Left ventricle myocardium inferior (tissue), 1 donor: ENCODE results near the gene NUB1. TPM values are rescaled to one million over a fixed set of nuclear protein-coding genes. Genes with fewer than 3 reads are reported as not detected.

ENCODE experiments used
- DNase-seq: peaks from one replicate; pipeline ENCODE4 v3.0.0-alpha.2; 2020
- H3K27ac ChIP-seq: fragments of 200-600 bp; replicated peaks from 2 replicates; pipeline ENCODE4 v1.8.0; 2021
- H3K27me3 ChIP-seq: fragments of 200-600 bp; 2 replicates; pipeline ENCODE4 v1.8.0; 2021; ENCODE audit warnings: low read depth
- H3K36me3 ChIP-seq: fragments of 200-600 bp; 2 replicates; pipeline ENCODE4 v1.8.0; 2021
- H3K4me1 ChIP-seq: fragments of 200-600 bp; 2 replicates; pipeline ENCODE4 v1.8.0; 2021
- H3K4me3 ChIP-seq: fragments of 200-600 bp; 2 replicates; pipeline ENCODE4 v1.8.0; 2021; ENCODE audit warnings: mild to moderate bottlenecking, moderate library complexity
- H3K9me3 ChIP-seq: fragments of 200-600 bp; replicated peaks from 2 replicates; pipeline ENCODE4 v1.8.0; 2021
- intact Hi-C: fragments of 100-400 bp; cut with micrococcal nuclease; formaldehyde crosslinking; loops from one replicate; pipeline ENCODE4 v1.11.0; 2022
- total RNA-seq: library from RNA; stranded (reverse); fragmentation: NEBNext Ultra II Directional; extraction: Animal tissue kit (Norgen Biotek cat#: 25700); gene quantifications from one replicate; pipeline ENCODE4 v1.2.1, GENCODE V29; 2021
- TF ChIP-seq, protein P1 (sequence below): fragments of 200-600 bp; IDR thresholded peaks from 2 replicates; pipeline ENCODE4 v1.8.0; 2021; ENCODE audit warnings: antibody characterized with exemption, mild to moderate bottlenecking, borderline replicate concordance
- donor health status: DM: no; HTN: yes; CAD: no; lungs with severe emphysema.

The NUB1 gene
- total RNA-seq, 1 donor from 2014 or later: 39.5 TPM

DNA sequence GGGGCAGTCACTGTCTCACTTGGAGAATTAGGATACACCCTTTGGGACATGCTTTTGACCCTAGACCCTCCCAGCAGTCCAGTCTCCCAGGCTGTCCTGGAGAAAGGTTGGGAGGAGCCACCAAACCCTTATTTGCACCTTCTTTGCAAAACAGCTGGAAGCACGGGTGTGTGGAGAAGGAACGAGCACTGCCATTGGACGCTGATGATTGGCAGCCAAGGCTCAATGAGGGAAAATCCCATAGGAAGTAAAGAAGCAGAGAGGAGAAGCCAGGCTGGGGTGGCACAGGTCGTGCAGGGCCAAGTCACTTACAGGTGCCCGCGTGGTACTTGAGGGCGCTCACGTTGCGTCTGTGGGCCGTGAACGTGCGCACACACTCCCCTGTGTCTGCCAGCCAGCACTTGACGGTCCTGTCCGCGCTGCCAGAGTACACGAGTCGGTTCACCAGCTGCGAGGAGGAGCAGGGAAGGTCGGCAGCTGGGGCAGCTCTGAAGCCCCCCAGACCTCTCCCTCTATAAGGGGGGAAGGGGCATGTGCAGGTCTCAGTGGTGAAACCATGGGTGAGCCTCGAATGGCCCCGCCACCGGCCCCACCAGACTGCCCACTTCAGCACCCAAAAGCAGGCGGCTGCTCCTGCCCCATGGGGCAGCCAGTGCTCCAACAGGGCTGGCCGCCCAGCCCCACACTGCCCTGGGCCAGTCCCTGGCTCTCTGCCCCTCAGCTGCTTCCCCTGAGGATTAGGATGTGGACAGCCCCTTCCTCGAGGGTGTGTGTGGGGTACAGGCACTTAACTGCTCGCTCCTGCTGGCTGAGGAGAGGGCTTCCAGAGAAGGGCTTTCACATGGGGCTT lies 43.4 kb downstream of the NUB1 start:
- TF ChIP-seq, protein P1, sequence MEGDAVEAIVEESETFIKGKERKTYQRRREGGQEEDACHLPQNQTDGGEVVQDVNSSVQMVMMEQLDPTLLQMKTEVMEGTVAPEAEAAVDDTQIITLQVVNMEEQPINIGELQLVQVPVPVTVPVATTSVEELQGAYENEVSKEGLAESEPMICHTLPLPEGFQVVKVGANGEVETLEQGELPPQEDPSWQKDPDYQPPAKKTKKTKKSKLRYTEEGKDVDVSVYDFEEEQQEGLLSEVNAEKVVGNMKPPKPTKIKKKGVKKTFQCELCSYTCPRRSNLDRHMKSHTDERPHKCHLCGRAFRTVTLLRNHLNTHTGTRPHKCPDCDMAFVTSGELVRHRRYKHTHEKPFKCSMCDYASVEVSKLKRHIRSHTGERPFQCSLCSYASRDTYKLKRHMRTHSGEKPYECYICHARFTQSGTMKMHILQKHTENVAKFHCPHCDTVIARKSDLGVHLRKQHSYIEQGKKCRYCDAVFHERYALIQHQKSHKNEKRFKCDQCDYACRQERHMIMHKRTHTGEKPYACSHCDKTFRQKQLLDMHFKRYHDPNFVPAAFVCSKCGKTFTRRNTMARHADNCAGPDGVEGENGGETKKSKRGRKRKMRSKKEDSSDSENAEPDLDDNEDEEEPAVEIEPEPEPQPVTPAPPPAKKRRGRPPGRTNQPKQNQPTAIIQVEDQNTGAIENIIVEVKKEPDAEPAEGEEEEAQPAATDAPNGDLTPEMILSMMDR: no peak
- Histone ChIP-seq H3K9me3 (no peaks in the 10 kb centered on the region), H3K27ac (no peak overlapping the region), H3K27me3 (peaks cover 47% of the 10 kb centered on the region), H3K4me3 (no peak overlapping the region), H3K36me3 (no peaks in the 10 kb centered on the region), H3K4me1 (peaks cover 17% of the 10 kb centered on the region)
- intact Hi-C loops: no loop called here
- DNase-seq: peak; percentile 7

DNA sequence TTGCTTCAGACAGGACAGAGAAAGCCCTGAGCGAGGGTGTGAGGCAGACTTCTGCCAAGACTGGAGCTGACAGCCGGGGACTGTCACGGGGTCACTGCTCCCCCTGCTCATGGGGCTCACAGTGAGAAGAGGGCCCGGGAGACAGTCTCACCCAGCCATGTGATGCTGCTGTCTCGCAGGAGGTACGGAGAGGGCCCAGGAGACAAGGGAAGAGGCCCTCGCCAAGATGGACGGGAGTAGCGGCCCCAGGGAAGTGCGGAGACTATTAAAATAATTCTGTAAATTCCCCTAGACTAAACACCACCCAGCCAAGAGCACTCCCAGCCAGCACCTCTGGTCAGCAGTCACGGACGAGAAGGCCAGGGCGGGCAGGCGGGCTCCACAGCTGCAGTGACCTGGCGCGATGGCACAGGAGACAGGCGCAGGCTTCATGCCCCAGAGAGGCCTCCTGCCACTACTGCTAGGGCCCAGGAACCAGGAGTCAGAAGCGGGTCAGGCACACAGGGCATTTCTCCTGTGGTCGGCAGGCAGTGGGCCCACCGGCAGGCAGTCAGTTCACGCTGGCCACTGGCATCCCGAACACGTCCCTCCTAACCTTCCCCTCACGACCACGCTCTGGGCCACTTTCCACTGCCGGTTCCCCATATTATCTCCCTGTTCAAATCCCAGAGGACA lies 44.2 kb downstream of the NUB1 start:
- intact Hi-C loops: no loop called here
- Histone ChIP-seq H3K4me3 (no peak overlapping the region), H3K36me3 (no peaks in the 10 kb centered on the region), H3K27me3 (peaks cover 47% of the 10 kb centered on the region), H3K27ac (no peak overlapping the region), H3K9me3 (no peaks in the 10 kb centered on the region), H3K4me1 (peaks cover 17% of the 10 kb centered on the region)
- TF ChIP-seq, protein P1: no peak
- DNase-seq: peak; percentile 8

DNA sequence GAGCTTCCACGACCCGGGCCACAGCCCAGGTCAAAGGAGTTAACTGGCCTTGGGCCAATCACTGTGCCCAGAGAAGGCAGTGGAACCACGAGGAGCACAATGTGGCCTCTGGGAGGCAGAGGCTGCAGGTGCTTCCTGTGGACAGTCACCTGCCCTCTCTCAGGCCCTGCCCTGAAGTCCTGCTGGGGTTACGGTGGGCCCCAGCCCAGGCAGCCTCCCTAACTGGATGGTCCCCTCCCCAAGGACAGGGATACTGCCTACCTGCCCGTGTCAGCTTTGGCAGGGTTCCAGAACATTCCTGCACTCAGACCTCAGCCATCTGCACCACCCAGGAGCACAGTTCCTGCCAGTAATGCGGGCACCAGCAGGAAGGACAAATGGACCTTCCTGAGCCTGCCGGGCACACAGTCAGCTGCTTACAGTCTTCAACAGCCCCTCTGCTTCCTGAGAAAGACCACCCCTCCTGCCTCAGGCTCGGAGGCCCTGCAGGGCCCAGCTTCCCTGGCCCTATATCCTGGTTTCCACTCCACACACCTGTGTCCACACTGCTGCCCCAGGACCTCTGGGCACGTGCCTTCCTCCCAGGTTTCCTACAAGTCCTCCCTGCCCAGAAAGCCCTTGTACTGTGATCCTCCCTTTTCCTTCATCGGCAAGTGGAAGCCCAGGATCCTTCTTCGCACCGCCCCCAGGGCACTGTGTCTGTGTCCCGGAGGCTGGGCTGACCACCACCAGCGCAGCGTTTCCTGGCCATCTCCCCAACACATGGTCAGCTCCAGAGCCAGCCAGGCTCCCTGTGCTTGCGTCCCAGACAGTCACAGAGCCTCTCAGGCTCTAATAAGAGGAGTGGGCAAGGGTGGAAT lies 44.9 kb downstream of the NUB1 start:
- intact Hi-C loops: no loop called here
- DNase-seq: peak; percentile 10
- H3K9me3 ChIP-seq: no peaks in the 10 kb centered on the region
- TF ChIP-seq, protein P1: no peak
- H3K36me3 ChIP-seq: no peaks in the 10 kb centered on the region
- no peak overlapping the region for H3K4me3 ChIP-seq
- no peak overlapping the region for H3K27ac ChIP-seq
- peaks cover 9% of the 10 kb centered on the region for H3K4me1 ChIP-seq
- peaks cover 45% of the 10 kb centered on the region for H3K27me3 ChIP-seq

DNA sequence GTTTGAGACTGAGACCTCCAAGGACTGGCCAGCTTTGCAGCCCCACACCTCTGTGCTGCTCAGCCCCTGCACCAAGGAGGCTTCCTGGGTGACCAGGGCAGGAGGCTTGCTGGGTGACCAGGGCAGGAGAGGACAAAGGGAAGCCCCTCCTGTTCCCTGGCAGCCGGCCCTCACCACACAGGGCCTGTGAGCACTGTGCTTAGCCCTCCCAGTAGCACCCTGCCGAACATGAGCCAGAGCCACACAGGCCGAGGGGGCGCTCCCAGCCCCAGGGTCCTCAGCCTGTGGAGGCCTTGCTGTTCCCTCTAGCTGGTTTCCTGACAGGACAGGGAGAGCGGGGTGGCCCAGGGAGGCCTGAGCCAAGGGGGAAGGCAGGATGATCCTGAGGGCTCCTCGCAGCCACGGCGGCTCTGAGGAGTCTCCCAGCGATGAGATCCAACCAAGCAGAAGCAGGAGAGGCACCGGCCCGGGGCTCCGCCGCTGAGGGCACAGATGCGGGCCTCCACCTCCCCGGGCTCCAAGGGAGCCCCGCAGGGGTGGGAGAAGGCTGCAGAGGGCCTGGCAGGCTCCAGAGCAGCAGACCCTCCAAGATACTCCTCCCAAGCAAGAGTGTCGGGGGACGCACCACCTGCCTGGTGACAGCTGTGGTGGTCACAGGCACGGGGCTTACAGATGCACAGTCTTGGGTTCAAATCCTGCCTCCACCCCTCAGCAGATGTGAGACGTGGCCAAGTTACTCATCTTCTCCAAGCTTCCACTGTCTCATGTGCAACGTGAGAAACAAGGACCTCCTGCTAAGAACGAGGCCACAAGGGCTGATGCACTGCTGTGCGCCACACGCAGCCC lies 45.8 kb downstream of the NUB1 start:
- peaks cover 38% of the 10 kb centered on the region for H3K27me3 ChIP-seq

More for the DNA sequence above, 45.8 kb downstream of the NUB1 start:
- Histone ChIP-seq H3K27ac (no peak overlapping the region), H3K4me3 (no peak overlapping the region), H3K36me3 (no peaks in the 10 kb centered on the region), H3K4me1 (peaks cover under 1% of the 10 kb centered on the region), H3K9me3 (no peaks in the 10 kb centered on the region)
- DNase-seq: no peak
- TF ChIP-seq, protein P1: no peak
- intact Hi-C loops: no loop called here
